Heart right ventricle (tissue), 16 donors: Measurements from ENCODE around the gene YEATS4. TPM values are rescaled to one million over a fixed set of nuclear protein-coding genes. Genes with fewer than 3 reads are reported as not detected.

Experiments
- ATAC-seq, 8 donors: fragments of 200-7000 bp; cut with Tn5 transposase; one replicate each; pipeline ENCODE4 v1.9.1; 2020; ENCODE audit warnings: mild to moderate bottlenecking in 8 of 8, moderate library complexity in 8 of 8, moderate number of reproducible peaks in 1 of 8
- DNase-seq, 2 donors: peaks; one replicate each; pipeline ENCODE4 v3.0.0-alpha.2; 2020
- H3K27ac ChIP-seq, 10 donors: fragments of 200-600 bp; sonication (generic) in 2 of 10; one replicate each; pipeline versions ENCODE4 v1.5.0 to v1.8.0; 2020 to 2022; ENCODE audit warnings: mild to moderate bottlenecking in 3 of 10
- H3K27me3 ChIP-seq, 7 donors: fragments of 200-600 bp; one replicate each; pipeline ENCODE4 v1.8.0; 2021 to 2022; ENCODE audit warnings: mild to moderate bottlenecking in 2 of 7
- H3K36me3 ChIP-seq, 9 donors: fragments of 200-600 bp; sonication (generic) in 1 of 9; one replicate each; pipeline versions ENCODE4 v1.5.0 to v1.8.0; 2020 to 2022; ENCODE audit warnings: mild to moderate bottlenecking in 2 of 9
- H3K4me1 ChIP-seq, 9 donors: fragments of 200-600 bp; sonication (generic) in 1 of 9; one replicate each; pipeline versions ENCODE4 v1.5.0 to v1.8.0; 2020 to 2022; ENCODE audit warnings: mild to moderate bottlenecking in 4 of 9
- H3K4me3 ChIP-seq, 10 donors: fragments of 200-600 bp; sonication (generic) in 2 of 10; one replicate each; pipeline versions ENCODE4 v1.5.0 to v1.8.0; 2020 to 2022; ENCODE audit warnings: mild to moderate bottlenecking in 7 of 10, moderate library complexity in 2 of 10
- H3K9me3 ChIP-seq, 11 donors: fragments of 200-600 bp in 10 of 11; sonication (generic) in 2 of 11; one replicate each; pipeline versions ENCODE4 v1.5.0 to v1.8.0; 2013 to 2022; ENCODE audit warnings: mild to moderate bottlenecking in 2 of 11, control low read depth in 1 of 11, moderate library complexity in 1 of 11
- WGBS, 2 donors: extraction: QIAGEN DNeasy Blood & Tissue Kit; methylation state at CpG; one replicate each; pipeline ENCODE4 v1.1.7; 2013; ENCODE audit warnings: inconsistent platforms in 1 of 2; 5-methylcytosine and 5-hydroxymethylcytosine counted together
- intact Hi-C, 10 donors: fragments of 100-400 bp; cut with DNase I; formaldehyde crosslinking; loops; one replicate each; pipeline versions ENCODE4 v1.11.1 to v1.14.2; 2022
- polyA plus RNA-seq, 2 donors: library from polyadenylated mRNA; stranded (reverse); fragments of 200-250 nt; gene quantifications; one replicate each; pipeline ENCODE4 v1.2.3, GENCODE V29; 2013
- total RNA-seq, 10 donors: library from RNA; stranded (reverse); fragmentation: NEBNext Ultra II Directional in 3 of 10; extraction: Animal tissue kit (Norgen Biotek cat#: 25700) in 3 of 10; gene quantifications; one replicate each; pipeline versions ENCODE4 v1.2.1 to v1.2.4, GENCODE V29; 2021 to 2023
- TF ChIP-seq, protein P1 (sequence below), 9 donors: fragments of 200-600 bp; sonication (generic) in 2 of 9; IDR thresholded peaks; one replicate each; pipeline versions ENCODE4 v1.5.0 to v1.8.0; 2021 to 2022; ENCODE audit warnings: antibody characterized with exemption in 9 of 9, mild to moderate bottlenecking in 5 of 9, moderate library complexity in 1 of 9
- donor health status: Arrhythmogenic right ventricular cardiomyopathy.
- donor health status: ischemic (EF 13 %, LVEDD 7.1; RV severe dilation, severe dysfunction).
- donor health status: healthy with polysubstance abuse.
- donor health status: DM: no; HTN: yes; CAD: no.
- donor health status: DM: no; HTN: no; CAD: no.
- donor health status: ischemic (EF 25% LVEDD 6.9; RV normal size, moderate dysfunction).
- donor health status: ischemic (EF 25% LVEDD 5.7; RV mildly dilated, moderate dysfunction).
- donor health status: healthy.
- donor health status: DM: yes; HTN: yes; CAD: no.
- donor health status: Ischemic cardiomyopathy.
- donor health status: ischemic (EF 35%, LVEDD 5.7; RV mildly dilated, moderate dysfunction).
- donor health status: nonischemic (EF 11% LVEDD 7.7; RV severe dilation, severe dysfunction).
- donor health status: DM: yes; HTN: yes; CAD: no.
- donor health status: PGD.
- donor health status: ischemic (EF 29% LVEDD 5.4; RV normal size, mild dysfunction).
- donor health status: nonischemic (EF 23%, LVEDD 6.1; RV moderate dilation, normal function).

The YEATS4 gene
- total and polyA plus RNA-seq, 12 donors: 2.8 to 13.1 (median 9.3) TPM

DNA sequence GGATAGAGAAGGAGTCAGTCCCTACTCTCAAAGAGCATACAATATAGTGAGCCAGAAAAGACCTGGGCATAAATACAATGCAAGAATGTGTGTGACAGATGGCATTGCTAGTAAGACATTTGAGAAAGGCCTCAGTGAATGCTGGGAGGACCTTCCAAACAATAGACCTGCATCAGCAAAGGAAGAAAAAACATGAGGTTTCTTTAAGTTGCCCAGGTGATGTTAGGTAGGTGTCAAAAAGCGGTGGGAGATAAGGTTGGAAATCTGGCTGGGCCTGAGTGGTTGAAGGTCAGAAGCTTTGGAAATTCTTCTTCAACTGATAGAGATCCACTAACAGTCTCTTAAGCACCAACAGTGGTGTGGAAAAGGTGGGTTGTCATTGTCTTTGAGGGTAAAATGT lies 60.2 kb downstream of the YEATS4 start:
- no peak overlapping the region for H3K4me3 ChIP-seq
- H3K27me3 ChIP-seq: no peaks in the 10 kb centered on the region
- H3K27ac ChIP-seq: no peak overlapping the region
- no peak for DNase-seq
- 98 to 100% methylated on average over 1 of the region's 1 CpG for whole genome bisulfite sequencing, 2 donors
- no peak for ATAC-seq
- no peaks in the 10 kb centered on the region for H3K36me3 ChIP-seq
- no peaks in the 10 kb centered on the region for H3K9me3 ChIP-seq
- TF ChIP-seq, protein P1, sequence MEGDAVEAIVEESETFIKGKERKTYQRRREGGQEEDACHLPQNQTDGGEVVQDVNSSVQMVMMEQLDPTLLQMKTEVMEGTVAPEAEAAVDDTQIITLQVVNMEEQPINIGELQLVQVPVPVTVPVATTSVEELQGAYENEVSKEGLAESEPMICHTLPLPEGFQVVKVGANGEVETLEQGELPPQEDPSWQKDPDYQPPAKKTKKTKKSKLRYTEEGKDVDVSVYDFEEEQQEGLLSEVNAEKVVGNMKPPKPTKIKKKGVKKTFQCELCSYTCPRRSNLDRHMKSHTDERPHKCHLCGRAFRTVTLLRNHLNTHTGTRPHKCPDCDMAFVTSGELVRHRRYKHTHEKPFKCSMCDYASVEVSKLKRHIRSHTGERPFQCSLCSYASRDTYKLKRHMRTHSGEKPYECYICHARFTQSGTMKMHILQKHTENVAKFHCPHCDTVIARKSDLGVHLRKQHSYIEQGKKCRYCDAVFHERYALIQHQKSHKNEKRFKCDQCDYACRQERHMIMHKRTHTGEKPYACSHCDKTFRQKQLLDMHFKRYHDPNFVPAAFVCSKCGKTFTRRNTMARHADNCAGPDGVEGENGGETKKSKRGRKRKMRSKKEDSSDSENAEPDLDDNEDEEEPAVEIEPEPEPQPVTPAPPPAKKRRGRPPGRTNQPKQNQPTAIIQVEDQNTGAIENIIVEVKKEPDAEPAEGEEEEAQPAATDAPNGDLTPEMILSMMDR (IDR thresholded peaks at IDR 0.05): no peak
- peaks cover 3 to 12% (median 7%) of the 10 kb centered on the region in 9 donors for H3K4me1 ChIP-seq
- intact Hi-C loops: loop anchor here in 7 of 10 donors (5.0 to 10.0 kb wide), 4 partner anchors 145 to 215 kb away; no protein-coding TSS in a partner anchor

DNA sequence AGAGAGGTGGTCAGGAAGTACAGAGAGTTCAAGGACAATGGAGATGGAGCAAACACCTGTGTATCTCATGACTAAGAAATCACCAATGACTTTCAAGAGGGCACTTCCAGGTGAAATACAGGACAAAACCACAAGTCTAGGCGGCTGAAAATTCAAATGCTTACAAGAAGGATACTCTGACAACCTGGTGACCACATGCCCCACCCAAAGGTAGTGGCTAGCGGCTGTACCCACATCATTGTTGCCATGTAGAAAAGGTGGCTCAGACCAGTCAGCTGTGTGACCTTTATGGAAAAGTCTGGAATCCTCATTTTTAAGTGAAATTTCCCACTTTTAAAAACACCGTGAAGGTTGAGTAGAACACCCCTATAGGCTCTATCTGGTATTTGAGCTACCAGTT lies 62.0 kb downstream of the YEATS4 start:
- Histone ChIP-seq H3K27ac (no peak overlapping the region), H3K4me1 (peaks cover 0 to under 1% (median 0%) of the 10 kb centered on the region in 9 donors), H3K27me3 (no peaks in the 10 kb centered on the region), H3K36me3 (no peaks in the 10 kb centered on the region), H3K4me3 (no peak overlapping the region), H3K9me3 (no peaks in the 10 kb centered on the region)
- WGBS, 2 donors: 94 to 98% methylated on average over 3 of the region's 3 CpGs
- DNase-seq (no peak), ATAC-seq (no peak)
- intact Hi-C loops: no loop called here
- TF ChIP-seq, protein P1 (IDR thresholded peaks at IDR 0.05): no peak

GRCh38 chr12:69423037-69423905 lies 63.7 kb downstream of the YEATS4 start:
- Histone ChIP-seq H3K36me3 (no peaks in the 10 kb centered on the region), H3K27ac (no peak overlapping the region), H3K27me3 (no peaks in the 10 kb centered on the region), H3K4me1 (no peaks in the 10 kb centered on the region), H3K9me3 (no peaks in the 10 kb centered on the region), H3K4me3 (no peak overlapping the region)
- WGBS, 2 donors: 81% methylated on average over 5 of the region's 5 CpGs
- no peak for ATAC-seq
- intact Hi-C loops: no loop called here
- TF ChIP-seq, protein P1 (IDR thresholded peaks at IDR 0.05): no peak
- no peak for DNase-seq

GRCh38 chr12:69425417-69425816 lies 65.9 kb downstream of the YEATS4 start:
- WGBS, 2 donors: 92 to 98% methylated on average over 3 of the region's 3 CpGs
- H3K4me3 ChIP-seq: no peak overlapping the region
- H3K4me1 ChIP-seq: peaks cover 0 to 6% (median under 1%) of the 10 kb centered on the region in 9 donors
- no peak for DNase-seq
- TF ChIP-seq, protein P1 (IDR thresholded peaks at IDR 0.05): no peak
- ATAC-seq: no peak
- no peaks in the 10 kb centered on the region for H3K9me3 ChIP-seq
- H3K27ac ChIP-seq: no peak overlapping the region
- intact Hi-C loops: no loop called here
- H3K27me3 ChIP-seq: no peaks in the 10 kb centered on the region
- H3K36me3 ChIP-seq: no peaks in the 10 kb centered on the region
